GM12892 (cell line): ENCODE data around the gene TTC33.

Experiments
- POLR2A ChIP-seq: IDR thresholded peaks from 2 replicates; pipeline ENCODE4 v1.6.1; 2011; ENCODE audit warnings: low read depth, low read length, control low read depth
- POLR2AphosphoS5 ChIP-seq: IDR thresholded peaks from 2 replicates; pipeline ENCODE4 v1.6.1; 2011; ENCODE audit warnings: low read depth, low read length, control low read depth

- no peak for TF ChIP-seq POLR2A
- no peak for TF ChIP-seq POLR2AphosphoS5
Observed at GRCh38 chr5:40796487-40796889, 40.7 kb upstream of the TTC33 start.
